CD14-positive monocyte (primary cell): ENCODE data around the gene FAM53A. TPM values are rescaled to one million over a fixed set of nuclear protein-coding genes. Genes with fewer than 3 reads are reported as not detected.

Experiments
- DNase-seq, 3 donors: peaks; one replicate each; pipeline ENCODE4 v3.0.0-alpha.2; 2011 to 2022
- H2AFZ ChIP-seq: 2 replicates; pipeline ENCODE4 v1.6.0; 2012; ENCODE audit warnings: mild to moderate bottlenecking, low read depth, low read length, inconsistent platforms; ENCODE audit not compliant: insufficient read depth, poor library complexity, severe bottlenecking
- H3K27ac ChIP-seq, 2 donors: 1 replicate in 1 of 2; 2 replicates in 1 of 2; pipeline ENCODE4 v1.5.1; 2012 to 2013; ENCODE audit warnings: low read length in 2 of 2, control low read depth in 1 of 2, inconsistent platforms in 1 of 2, low read depth in 1 of 2, mild to moderate bottlenecking in 1 of 2
- H3K27me3 ChIP-seq, 2 donors: one replicate each; pipeline versions ENCODE4 v1.6.0 to v1.6.1; 2011 to 2013; ENCODE audit warnings: low read length in 2 of 2; ENCODE audit not compliant: control insufficient read depth in 2 of 2, insufficient read depth in 2 of 2
- H3K36me3 ChIP-seq, 2 donors: replicated peaks in 1 of 2; 1 replicate in 1 of 2; 2 replicates in 1 of 2; pipeline versions ENCODE4 v1.5.1 to v1.6.1; 2012 to 2013; ENCODE audit warnings: low read length in 2 of 2, control low read depth in 1 of 2, inconsistent platforms in 1 of 2, mild to moderate bottlenecking in 1 of 2; ENCODE audit not compliant: insufficient read depth in 2 of 2, control insufficient read depth in 1 of 2
- H3K4me1 ChIP-seq, 2 donors: 1 replicate in 1 of 2; 2 replicates in 1 of 2; pipeline versions ENCODE4 v1.5.1 to v1.6.1; 2012 to 2013; ENCODE audit warnings: low read length in 2 of 2, control low read depth in 1 of 2, inconsistent platforms in 1 of 2, mild to moderate bottlenecking in 1 of 2, moderate library complexity in 1 of 2; ENCODE audit not compliant: insufficient read depth in 2 of 2, control insufficient read depth in 1 of 2
- H3K4me2 ChIP-seq: replicated peaks from 2 replicates; pipeline ENCODE3; 2012; ENCODE audit warnings: low read length, moderate library complexity, mild to moderate bottlenecking; ENCODE audit not compliant: poor library complexity, severe bottlenecking; ENCODE audit errors: extremely low read depth
- H3K4me3 ChIP-seq, 3 experiments: fragments of 200-600 bp in 1 of 3; sonication (generic) in 1 of 3; replicated peaks in 1 of 3; 1 replicate in 2 of 3; 2 replicates in 1 of 3; pipeline ENCODE4 v1.5.1; 2011 to 2013; ENCODE audit warnings: low read length in 3 of 3, mild to moderate bottlenecking in 3 of 3, control low read depth in 2 of 3, low read depth in 2 of 3, inconsistent platforms in 1 of 3, moderate library complexity in 1 of 3
- H3K79me2 ChIP-seq: 2 replicates; pipeline ENCODE4 v1.6.0; 2012; ENCODE audit warnings: mild to moderate bottlenecking, control low read depth, inconsistent platforms, low read length, moderate library complexity; ENCODE audit not compliant: insufficient read depth
- H3K9ac ChIP-seq: 2 replicates; pipeline ENCODE4 v1.6.0; 2017; ENCODE audit warnings: low read length, mild to moderate bottlenecking; ENCODE audit not compliant: insufficient read depth, poor library complexity, severe bottlenecking
- H3K9me3 ChIP-seq, 2 donors: replicated peaks in 1 of 2; 1 replicate in 1 of 2; 2 replicates in 1 of 2; pipeline versions ENCODE4 v1.5.1 to v1.6.1; 2012 to 2013; ENCODE audit warnings: low read length in 2 of 2, control low read depth in 1 of 2; ENCODE audit not compliant: control insufficient read depth in 1 of 2, insufficient read depth in 1 of 2
- H4K20me1 ChIP-seq: 2 replicates; pipeline ENCODE4 v1.6.0; 2012; ENCODE audit warnings: mild to moderate bottlenecking, low read length, control low read depth, moderate library complexity; ENCODE audit not compliant: insufficient read depth
- H3K27ac Mint-ChIP-seq, 7 donors: one replicate each; pipeline ENCODE4 v1.8.0; 2020; ENCODE audit warnings: mild to moderate bottlenecking in 7 of 7, mixed read lengths in 7 of 7, moderate library complexity in 6 of 7, inconsistent platforms in 2 of 7
- H3K27me3 Mint-ChIP-seq, 3 donors: one replicate each; pipeline ENCODE4 v1.8.0; 2021 to 2022; ENCODE audit warnings: low read depth in 3 of 3, mild to moderate bottlenecking in 3 of 3, mixed read lengths in 3 of 3, moderate library complexity in 3 of 3, inconsistent platforms in 1 of 3
- H3K36me3 Mint-ChIP-seq, 2 donors: one replicate each; pipeline ENCODE4 v1.8.0; 2020; ENCODE audit warnings: mixed read lengths in 2 of 2, inconsistent platforms in 1 of 2, mild to moderate bottlenecking in 1 of 2
- H3K4me1 Mint-ChIP-seq: one replicate; pipeline ENCODE4 v1.8.0; 2020; ENCODE audit warnings: mild to moderate bottlenecking, mixed read lengths
- H3K4me3 Mint-ChIP-seq, 2 donors: one replicate each; pipeline ENCODE4 v1.8.0; 2020; ENCODE audit warnings: mild to moderate bottlenecking in 2 of 2, mixed read lengths in 2 of 2, moderate library complexity in 1 of 2
- H3K9me3 Mint-ChIP-seq, 7 donors: one replicate each; pipeline ENCODE4 v1.8.0; 2020 to 2022; ENCODE audit warnings: mixed read lengths in 7 of 7, mild to moderate bottlenecking in 6 of 7, moderate library complexity in 6 of 7, inconsistent platforms in 2 of 7
- CTCF ChIP-seq: fragments of 200-600 bp; IDR thresholded peaks from one replicate; pipeline ENCODE4 v1.8.0; 2022; ENCODE audit warnings: antibody characterized with exemption, mild to moderate bottlenecking
- WGBS: methylation state at CpG from one replicate; pipeline ENCODE4 v1.1.5; 2013; ENCODE audit warnings: missing lambda C conversion rate; ENCODE audit not compliant: insufficient coverage; 5-methylcytosine and 5-hydroxymethylcytosine counted together
- intact Hi-C, 2 donors: fragments of 100-400 bp; cut with micrococcal nuclease; formaldehyde crosslinking; loops; one replicate each; pipeline versions ENCODE4 v1.15.0 to v1.15.1; 2023
- polyA plus RNA-seq, 3 donors: library from polyadenylated mRNA; depleted of rRNA in 1 of 3; unstranded in 2 of 3; stranded (reverse) in 1 of 3; fragments of 300-500 nt in 2 of 3; fragments of >200 nt in 1 of 3; fragmentation: Illumina TruSeq in 2 of 3; gene quantifications; 1 replicate in 2 of 3; 2 replicates in 1 of 3; pipeline ENCODE4 v1.2.3, GENCODE V29; 2012 to 2021

FAM53A gene
- polyA plus RNA-seq, 3 donors, result 0.40 to 0.82 (median 0.76) TPM

GRCh38 chr4:1594871-1595788, 89.0 kb downstream of the FAM53A start:
- no peak overlapping the region for H3K9ac ChIP-seq
- DNase-seq, result no peak
- H4K20me1 ChIP-seq, result no peaks in the 10 kb centered on the region
- H3K79me2 ChIP-seq, result no peaks in the 10 kb centered on the region
- no peaks in the 10 kb centered on the region for H3K4me1 Mint-ChIP-seq
- TF ChIP-seq CTCF, result no peak
- intact Hi-C loops, result no loop called here
- H3K9me3 Mint-ChIP-seq, result peaks cover 19 to 38% (median 25%) of the 10 kb centered on the region in 7 donors
- no peak overlapping the region for H3K4me2 ChIP-seq
- no peak overlapping the region for H2AFZ ChIP-seq
- H3K27ac ChIP-seq, result no peak overlapping the region
- H3K36me3 ChIP-seq, result no peaks in the 10 kb centered on the region
- no peaks in the 10 kb centered on the region for H3K27me3 ChIP-seq
- H3K9me3 ChIP-seq, result peaks cover 22 to 27% of the 10 kb centered on the region in 2 donors
- H3K4me1 ChIP-seq, result no peaks in the 10 kb centered on the region
- peaks cover 0 to 11% (median 3%) of the 10 kb centered on the region in 3 donors for H3K27me3 Mint-ChIP-seq
- no peak overlapping the region for H3K4me3 Mint-ChIP-seq
- H3K4me3 ChIP-seq, result no peak overlapping the region
- H3K36me3 Mint-ChIP-seq, result no peaks in the 10 kb centered on the region
- 73% methylated on average over 14 of the region's 24 CpGs for WGBS
- H3K27ac Mint-ChIP-seq, result no peak overlapping the region

GRCh38 chr4:1593881-1594345, 90.2 kb downstream of the FAM53A start:
- Histone ChIP-seq H3K4me2 (no peak overlapping the region), H3K9ac (no peak overlapping the region), H3K9me3 (peaks cover 28 to 31% of the 10 kb centered on the region in 2 donors), H4K20me1 (no peaks in the 10 kb centered on the region), H2AFZ (no peak overlapping the region), H3K27ac (no peak overlapping the region), H3K27me3 (no peaks in the 10 kb centered on the region), H3K36me3 (no peaks in the 10 kb centered on the region), H3K4me3 (no peak overlapping the region), H3K4me1 (no peaks in the 10 kb centered on the region), H3K79me2 (no peaks in the 10 kb centered on the region)
- peaks cover 25 to 49% (median 32%) of the 10 kb centered on the region in 7 donors for H3K9me3 Mint-ChIP-seq
- H3K36me3 Mint-ChIP-seq, result no peaks in the 10 kb centered on the region
- 98% methylated on average over 15 of the region's 23 CpGs for WGBS
- peaks cover 0 to 13% (median 7%) of the 10 kb centered on the region in 3 donors for H3K27me3 Mint-ChIP-seq
- intact Hi-C loops, result no loop called here
- DNase-seq, result no peak
- H3K27ac Mint-ChIP-seq, result no peak overlapping the region
- no peak for TF ChIP-seq CTCF
- H3K4me3 Mint-ChIP-seq, result no peak overlapping the region
- H3K4me1 Mint-ChIP-seq, result no peaks in the 10 kb centered on the region
